ENCODE data around the gene ZNF677.
"Not testable (repeated sequence)": the region's sequence is repeated elsewhere in the genome, so short reads cannot be mapped to it uniquely, and the experiment has no call there.

The ZNF677 gene

DNA sequence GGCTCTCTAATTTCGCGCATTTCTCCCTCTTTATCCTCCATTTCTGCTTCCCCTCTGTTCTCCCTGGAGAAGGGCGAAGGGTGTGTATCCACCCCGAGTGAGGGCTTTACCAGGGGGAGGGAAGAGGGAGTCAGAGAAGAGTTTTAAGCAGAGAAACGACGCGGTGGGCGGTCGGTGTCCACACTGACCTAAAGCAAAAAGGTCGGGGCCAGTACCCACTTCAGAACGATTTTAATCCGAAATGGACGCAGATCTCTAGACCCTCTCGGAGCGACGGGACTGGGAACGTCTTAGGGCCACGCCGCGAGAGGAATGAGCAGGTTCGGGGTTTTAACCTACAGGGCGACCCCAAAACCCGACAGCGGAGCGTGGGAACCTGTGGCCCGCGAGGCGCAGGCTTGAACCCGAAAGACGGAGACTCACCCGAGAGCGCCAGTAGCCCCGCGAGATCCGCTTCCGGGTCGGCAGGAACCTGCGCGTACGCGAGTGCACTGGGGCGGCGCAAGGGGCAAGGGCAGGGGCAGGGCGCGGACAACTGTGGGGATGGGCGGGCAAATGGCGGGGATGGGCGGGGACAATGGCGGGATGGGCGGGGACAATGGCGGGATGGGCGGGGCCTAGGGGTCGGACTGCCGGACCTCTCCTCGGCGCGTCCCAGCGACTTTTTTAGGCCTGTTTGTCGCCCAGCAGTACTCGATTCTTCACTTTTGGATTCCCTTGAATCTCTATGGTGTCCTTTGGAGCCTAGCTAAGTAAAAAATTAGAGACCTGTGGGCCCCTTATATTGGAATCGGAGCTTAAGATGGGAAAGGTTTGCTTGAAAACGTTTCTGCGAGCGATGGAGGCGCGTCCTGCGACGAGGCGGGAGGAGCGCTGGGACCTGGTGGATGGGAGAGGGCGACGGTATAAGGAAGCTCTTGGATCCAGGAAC is at the start of gene ZNF677:
ZNF677 (minus strand) TSS at position 463 of the 931 bp plus-strand sequence. CDS start 3,323 bp downstream, outside the sequence.
- peak; percentile 58 to 63 for DNase-seq

GRCh38 chr19:53301341-53301740 is 46.7 kb upstream of the ZNF677 start:
- not testable (repeated sequence) for DNase-seq

DNA sequence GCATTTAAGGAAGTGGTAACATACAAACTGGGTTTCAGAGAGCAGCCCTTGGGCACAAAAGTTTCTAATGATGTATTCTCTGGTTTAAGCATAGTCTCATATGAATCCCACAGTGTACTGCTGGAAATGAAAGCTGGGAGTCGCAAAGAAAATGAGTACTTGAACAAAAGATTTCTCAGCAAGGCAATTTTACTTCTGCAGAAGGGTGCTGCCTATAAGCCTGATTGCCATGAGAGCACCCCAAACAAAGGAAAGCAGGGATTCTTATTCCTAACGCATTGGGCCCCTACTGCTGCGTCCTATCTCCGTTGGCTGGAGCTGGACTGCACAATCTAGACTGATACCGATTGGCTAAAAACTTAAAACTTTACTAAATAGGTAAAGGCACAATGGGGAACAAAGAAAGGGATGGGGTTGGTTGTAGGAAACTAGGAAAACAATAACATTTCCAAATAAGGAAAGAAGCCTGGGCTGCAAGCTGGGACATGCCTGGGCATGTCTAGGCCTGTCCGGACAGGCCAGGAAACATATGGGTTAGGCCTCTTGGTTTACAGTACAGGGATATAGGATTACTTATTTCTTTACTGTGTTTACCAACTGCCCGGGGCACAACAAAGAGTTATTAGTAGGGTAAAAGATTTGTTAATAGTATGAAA is 40.2 kb upstream of the ZNF677 start:
- no peak for DNase-seq

DNA sequence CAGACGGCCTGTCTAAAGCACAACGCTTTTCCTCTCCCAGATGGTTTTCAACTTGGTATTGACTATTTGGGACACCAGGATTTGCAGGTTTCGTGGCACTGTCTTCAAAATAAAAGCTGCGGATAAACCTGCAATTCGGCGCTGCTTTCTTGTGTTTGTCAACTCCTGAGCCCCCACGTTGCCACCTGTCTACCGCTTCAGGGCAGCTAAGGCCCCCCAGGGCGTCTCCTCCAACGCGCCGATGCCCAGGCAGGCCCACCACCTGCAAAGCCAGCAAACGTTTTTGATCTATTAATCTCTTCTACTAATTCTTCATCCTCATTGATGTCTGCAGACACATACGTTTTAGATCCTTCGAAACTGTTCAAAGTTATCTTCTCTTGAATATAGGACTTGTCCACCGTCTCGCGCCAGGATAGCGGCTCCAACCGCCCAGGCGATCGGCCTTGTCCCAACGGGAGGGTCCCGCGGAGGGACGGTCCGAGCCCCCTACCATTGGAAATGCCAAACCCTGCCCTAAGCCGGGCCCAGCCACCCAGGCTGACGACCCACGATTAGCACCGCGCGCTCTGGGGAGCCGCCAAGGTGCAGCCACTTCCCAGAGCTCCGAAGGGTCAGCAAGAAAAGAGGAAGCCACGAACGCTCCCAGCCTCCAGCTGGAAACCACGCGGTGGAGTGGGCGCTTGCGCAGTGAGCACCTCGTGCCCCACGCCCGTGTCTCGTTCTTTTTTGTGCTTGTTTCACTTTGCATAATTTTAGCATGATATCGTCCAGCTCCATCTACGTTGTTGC is 36.3 kb upstream of the ZNF677 start:
- DNase-seq: no peak

DNA sequence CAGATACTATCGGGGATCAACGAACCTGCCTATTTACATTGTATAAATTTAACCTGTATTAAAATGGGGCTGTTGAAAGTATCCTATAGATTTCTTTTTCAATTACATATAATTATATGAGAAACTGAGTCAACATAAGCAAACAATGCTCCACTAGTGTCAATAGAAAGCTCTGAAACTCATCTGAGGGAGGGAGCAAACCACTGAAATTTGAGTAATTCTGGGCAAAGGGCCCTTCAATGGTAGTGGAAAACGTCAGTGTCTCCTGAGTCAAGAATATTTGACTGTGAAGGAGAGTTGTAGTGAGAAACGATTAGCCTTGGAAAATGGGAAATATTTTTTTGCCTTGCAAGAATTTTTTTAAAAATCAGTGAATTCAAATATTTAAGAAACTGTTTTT is 30.4 kb upstream of the ZNF677 start:
- DNase-seq: no peak

- peak; percentile 38 to 73 for DNase-seq
Measured at GRCh38 chr19:53281947-53282346, 27.3 kb upstream of the ZNF677 start.

- no peak for DNase-seq
Measured at GRCh38 chr19:53275480-53275879, 20.8 kb upstream of the ZNF677 start.

GRCh38 chr19:53272044-53272443 is 17.4 kb upstream of the ZNF677 start:
- DNase-seq: no peak

DNA sequence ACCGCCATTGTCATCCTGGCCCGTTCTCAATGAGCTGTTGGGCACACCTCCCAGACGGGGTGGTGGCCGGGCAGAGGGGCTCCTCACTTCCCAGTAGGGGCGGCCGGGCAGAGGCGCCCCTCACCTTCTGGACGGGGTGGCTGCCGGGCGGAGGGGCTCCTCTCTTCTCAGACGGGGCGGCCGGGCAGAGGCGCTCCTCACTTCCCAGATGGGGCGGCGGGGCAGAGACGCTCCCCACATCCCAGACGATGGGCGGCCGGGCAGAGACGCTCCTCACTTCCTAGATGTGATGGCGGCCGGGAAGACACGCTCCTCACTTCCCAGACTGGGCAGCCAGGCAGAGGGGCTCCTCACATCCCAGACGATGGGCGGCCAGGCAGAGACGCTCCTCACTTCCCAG is 15.2 kb upstream of the ZNF677 start:
- DNase-seq: not testable (repeated sequence)

- peak; percentile 36 to 79 for DNase-seq
Measured at GRCh38 chr19:53267623-53268022, 12.9 kb upstream of the ZNF677 start, which contains the start of gene VN1R4. Gene VN1R4 (minus strand): TSS chr19:53267723. CDS start chr19:53267665, 58 bp downstream.

DNA sequence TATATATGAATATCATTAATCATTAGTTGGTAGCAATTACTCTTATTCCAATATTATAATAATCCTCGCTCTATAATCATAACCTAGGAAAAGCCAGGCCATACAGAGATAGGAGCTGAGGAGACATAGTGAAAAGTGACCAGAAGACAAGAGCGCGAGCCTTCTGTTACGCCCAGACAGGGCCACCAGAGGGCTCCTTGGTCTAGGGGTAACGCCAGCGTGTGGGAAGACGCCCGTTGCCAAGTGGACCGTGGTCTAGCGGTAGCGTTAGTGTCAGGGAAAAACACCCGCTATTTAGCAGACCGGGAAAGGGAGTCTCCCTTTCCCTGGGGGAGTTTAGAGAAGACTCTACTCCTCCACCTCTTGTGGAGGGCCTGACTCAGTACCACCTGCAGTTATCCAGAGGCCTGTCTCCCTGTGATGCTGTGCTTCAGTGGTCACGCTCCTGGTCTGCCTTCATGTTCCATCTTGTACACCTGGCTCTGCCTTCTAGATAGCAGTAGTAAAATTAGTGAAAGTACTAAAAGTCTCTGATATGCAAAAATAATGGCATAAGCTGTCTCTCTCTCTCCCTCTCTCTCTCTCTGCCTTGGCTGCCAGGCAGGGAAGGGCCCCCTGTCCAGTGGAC is 3.2 kb upstream of the ZNF677 start, which contains the start of gene VN1R2:
VN1R2 (plus strand) TSS at position 578 of the 628 bp plus-strand sequence. CDS start 84 bp downstream, outside the sequence.
- DNase-seq: not testable (repeated sequence)

DNA sequence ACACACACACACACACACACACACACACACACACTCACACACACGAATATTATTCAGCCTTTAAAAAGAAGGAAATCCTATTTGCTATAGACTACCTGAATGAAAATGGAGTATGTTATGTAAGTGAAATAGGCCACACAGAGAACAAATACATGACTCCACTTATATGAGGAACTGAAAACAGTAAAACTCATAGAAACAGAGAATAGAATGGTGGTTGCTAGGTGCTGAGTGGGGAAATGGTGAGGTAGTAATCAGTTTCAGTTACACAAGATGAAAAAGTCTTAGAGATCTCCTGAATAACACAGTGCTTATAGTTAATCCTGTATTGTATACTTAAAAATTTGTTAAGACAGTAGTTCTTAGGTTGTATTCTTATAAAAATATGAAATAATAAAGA is 8.2 kb downstream of the ZNF677 start:
- DNase-seq: no peak

- no peak for DNase-seq
Measured at GRCh38 chr19:53237114-53237777, 17.4 kb downstream of the ZNF677 start.

DNA sequence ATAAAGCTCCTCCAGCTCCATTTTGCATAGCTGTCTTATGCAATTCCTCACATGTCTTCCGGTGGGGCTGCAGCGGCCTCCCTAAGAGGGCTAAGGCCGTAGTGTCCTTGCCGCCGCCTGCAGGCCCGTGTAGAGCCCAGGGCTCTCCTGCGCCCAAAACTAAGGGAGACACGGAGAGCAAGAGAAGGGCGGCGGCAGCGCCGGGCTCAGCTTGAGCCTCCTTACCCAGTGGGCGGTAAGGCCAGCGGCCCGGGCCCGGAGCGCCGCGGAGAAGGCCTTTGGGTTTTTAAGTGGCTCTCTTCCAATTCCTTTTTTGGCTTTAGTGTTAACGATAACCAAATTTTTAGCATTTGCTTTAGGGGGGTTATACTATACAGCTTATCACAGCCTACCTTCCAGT is 30.1 kb downstream of the ZNF677 start:
- DNase-seq: no peak

GRCh38 chr19:53222716-53223115 is 32.0 kb downstream of the ZNF677 start:
- DNase-seq: not testable (repeated sequence)

GRCh38 chr19:53212703-53213320 is 41.9 kb downstream of the ZNF677 start:
- DNase-seq: no peak

GRCh38 chr19:53211554-53211953 is 43.1 kb downstream of the ZNF677 start:
- not testable (repeated sequence) for DNase-seq

GRCh38 chr19:53196777-53197396 is 57.8 kb downstream of the ZNF677 start:
- peak; percentile 96 to 99 for DNase-seq

DNA sequence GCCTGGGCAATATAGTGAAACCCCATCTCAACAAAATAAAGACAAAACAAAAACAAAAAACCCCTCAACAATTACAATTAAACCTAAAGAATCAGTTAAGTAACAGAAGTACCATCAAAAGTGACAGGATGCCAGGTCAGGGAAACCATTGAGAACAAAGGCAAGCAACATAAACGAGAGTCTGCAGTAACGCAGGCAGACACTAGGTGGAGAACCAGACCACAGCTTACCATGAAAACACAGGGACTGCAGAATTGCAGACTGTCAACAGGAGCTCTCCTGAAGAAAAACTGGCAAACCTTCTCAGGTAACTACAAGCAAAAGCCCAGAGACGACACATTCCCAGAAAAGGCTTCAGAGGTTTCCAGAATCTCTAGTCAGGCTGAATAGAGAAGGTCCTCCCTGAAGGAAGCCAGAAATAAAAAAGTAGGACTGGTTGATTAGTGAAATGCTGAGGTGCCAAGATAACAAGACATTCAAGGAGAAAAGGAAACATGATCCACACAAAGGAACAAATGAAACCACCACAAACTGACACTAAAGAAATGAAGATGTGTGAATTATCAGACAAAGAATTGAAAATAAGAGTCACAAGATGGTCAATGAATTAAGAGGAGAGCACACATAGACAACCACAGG is 59.3 kb downstream of the ZNF677 start:
- DNase-seq: peak; percentile 35 to 72

- peak in 1 of 2 experiments; percentile 54 for DNase-seq
Measured at GRCh38 chr19:53193535-53194222, 61.0 kb downstream of the ZNF677 start.
